Measurements from ENCODE around the gene ANKRD16. TPM values are rescaled to one million over a fixed set of nuclear protein-coding genes. Genes with fewer than 3 reads are reported as not detected.

The ANKRD16 gene
- total RNA-seq, 1 experiment from 2014 or later, result 9.9 TPM

GRCh38 chr10:5919568-5919967, 29.9 kb upstream of the ANKRD16 start:
- ChIA-PET CTCF (interaction anchor here (0.8 kb wide), 1 partner anchor 59 kb away, joined by 3 read pairs; no protein-coding TSS in a partner anchor), POLR2A (no interaction called here)
- TF ChIP-seq CTCF (IDR thresholded peaks at IDR 0.05; ENCODE audit: unreplicated experiment), result no peak
- peaks cover 86% of the 10 kb centered on the region for H3K36me3 Mint-ChIP-seq (ENCODE audit: insufficient read depth, unreplicated experiment)
- intact Hi-C loops (cut with micrococcal nuclease), result no loop called here
- no peaks in the 10 kb centered on the region for H3K27me3 Mint-ChIP-seq (ENCODE audit: insufficient read depth, unreplicated experiment)
- no peaks in the 10 kb centered on the region for H3K4me1 Mint-ChIP-seq (ENCODE audit: insufficient read depth, unreplicated experiment)
- H3K9me3 Mint-ChIP-seq (ENCODE audit: unreplicated experiment), result no peaks in the 10 kb centered on the region
- H3K4me3 Mint-ChIP-seq (ENCODE audit: unreplicated experiment), result no peak overlapping the region
- H3K27ac Mint-ChIP-seq (ENCODE audit: low read depth, unreplicated experiment), result no peak overlapping the region
- BruUV-seq (replicated peaks), result no TSS peak
- no peak for DNase-seq (ENCODE audit: unreplicated experiment)

GRCh38 chr10:5918763-5919162, 29.1 kb upstream of the ANKRD16 start:
- H3K4me3 Mint-ChIP-seq (ENCODE audit: unreplicated experiment), result no peak overlapping the region
- H3K27ac Mint-ChIP-seq (ENCODE audit: low read depth, unreplicated experiment), result no peak overlapping the region
- H3K27me3 Mint-ChIP-seq (ENCODE audit: insufficient read depth, unreplicated experiment), result no peaks in the 10 kb centered on the region
- TF ChIP-seq CTCF (IDR thresholded peaks at IDR 0.05; ENCODE audit: unreplicated experiment), result no peak
- peaks cover 87% of the 10 kb centered on the region for H3K36me3 Mint-ChIP-seq (ENCODE audit: insufficient read depth, unreplicated experiment)
- H3K4me1 Mint-ChIP-seq (ENCODE audit: insufficient read depth, unreplicated experiment), result no peaks in the 10 kb centered on the region
- ChIA-PET POLR2A (no interaction called here), CTCF (no interaction called here)
- intact Hi-C loops (cut with micrococcal nuclease), result no loop called here
- BruUV-seq (replicated peaks), result no TSS peak
- no peak for DNase-seq (ENCODE audit: unreplicated experiment)
- no peaks in the 10 kb centered on the region for H3K9me3 Mint-ChIP-seq (ENCODE audit: unreplicated experiment)

- ChIA-PET CTCF (no interaction called here), POLR2A (no interaction called here)
- H3K9me3 Mint-ChIP-seq (ENCODE audit: unreplicated experiment), result no peaks in the 10 kb centered on the region
- H3K4me1 Mint-ChIP-seq (ENCODE audit: insufficient read depth, unreplicated experiment), result no peaks in the 10 kb centered on the region
- intact Hi-C loops (cut with micrococcal nuclease), result no loop called here
- BruUV-seq (replicated peaks), result no TSS peak
- no peak for TF ChIP-seq CTCF (IDR thresholded peaks at IDR 0.05; ENCODE audit: unreplicated experiment)
- no peaks in the 10 kb centered on the region for H3K27me3 Mint-ChIP-seq (ENCODE audit: insufficient read depth, unreplicated experiment)
- peaks cover 86% of the 10 kb centered on the region for H3K36me3 Mint-ChIP-seq (ENCODE audit: insufficient read depth, unreplicated experiment)
- no peak overlapping the region for H3K4me3 Mint-ChIP-seq (ENCODE audit: unreplicated experiment)
- H3K27ac Mint-ChIP-seq (ENCODE audit: low read depth, unreplicated experiment), result no peak overlapping the region
- no peak for DNase-seq (ENCODE audit: unreplicated experiment)
Measured at GRCh38 chr10:5917305-5917704, 27.6 kb upstream of the ANKRD16 start.

GRCh38 chr10:5915451-5915850, 25.8 kb upstream of the ANKRD16 start:
- Mint-ChIP-seq H3K27me3 (ENCODE audit: insufficient read depth, unreplicated experiment) (no peaks in the 10 kb centered on the region), H3K4me3 (ENCODE audit: unreplicated experiment) (no peak overlapping the region), H3K4me1 (ENCODE audit: insufficient read depth, unreplicated experiment) (no peaks in the 10 kb centered on the region), H3K36me3 (ENCODE audit: insufficient read depth, unreplicated experiment) (peaks cover 85% of the 10 kb centered on the region), H3K27ac (ENCODE audit: low read depth, unreplicated experiment) (no peak overlapping the region), H3K9me3 (ENCODE audit: unreplicated experiment) (no peaks in the 10 kb centered on the region)
- no peak for TF ChIP-seq CTCF (IDR thresholded peaks at IDR 0.05; ENCODE audit: unreplicated experiment)
- BruUV-seq (replicated peaks), result no TSS peak
- no peak for DNase-seq (ENCODE audit: unreplicated experiment)
- ChIA-PET POLR2A (no interaction called here), CTCF (no interaction called here)
- intact Hi-C loops (cut with micrococcal nuclease), result no loop called here

Measured in MCF 10A (cell line).